Measurements from ENCODE around the gene GTF2H4.
"Not testable (repeated sequence)": the region's sequence is repeated elsewhere in the genome, so short reads cannot be mapped to it uniquely, and the experiment has no call there.

- TF ChIP-seq CTCF (IDR thresholded peaks at IDR 0.05; ENCODE audit: insufficient read depth, low read length, poor library complexity, severe bottlenecking); EZH2phosphoT487 (conservative IDR thresholded peaks at IDR 0.05; ENCODE audit: low read length): not testable (repeated sequence)
These were observed 19.1 kb downstream of the GTF2H4 start for GRCh38 chr6:30927080-30927479.

Measured in SU-DHL-6 (cell line).